WTC11 (cell line): ENCODE measurements around the gene TMEM178B. TPM values are rescaled to one million over a fixed set of nuclear protein-coding genes. Genes with fewer than 3 reads are reported as not detected.
"Not testable (repeated sequence)": the region's sequence is repeated elsewhere in the genome, so short reads cannot be mapped to it uniquely, and the experiment has no call there.

Source experiments
- ATAC-seq: fragments of 200-7000 bp; cut with Tn5 transposase; 2 replicates; pipeline ENCODE4 v1.10.0; 2021; ENCODE audit warnings: mild to moderate bottlenecking, moderate library complexity
- CTCF ChIA-PET: fragments of 300-600 bp; sonication (Branson Sonifier 250); formaldehyde crosslinking; loops from one replicate; lab custom pipeline; 2021; ENCODE audit warnings: antibody characterized with exemption; lab: Charles Lee
- POLR2A ChIA-PET: fragments of 350-600 bp; sonication (Branson Sonifier 250); formaldehyde crosslinking; loops from one replicate; lab custom pipeline; 2021; ENCODE audit warnings: antibody characterized with exemption; lab: Charles Lee
- DNase-seq: peaks from one replicate; pipeline ENCODE4 v3.0.0; 2021; ENCODE audit warnings: low spot score
- H3K27ac Mint-ChIP-seq: 2 replicates; pipeline ENCODE4 v1.8.0; 2021; ENCODE audit warnings: mixed read lengths
- H3K27me3 Mint-ChIP-seq: 2 replicates; pipeline ENCODE4 v1.8.0; 2021; ENCODE audit warnings: low read depth, mild to moderate bottlenecking, moderate library complexity, mixed read lengths
- H3K36me3 Mint-ChIP-seq: 2 replicates; pipeline ENCODE4 v1.8.0; 2021; ENCODE audit warnings: mixed read lengths
- H3K4me1 Mint-ChIP-seq: 2 replicates; pipeline ENCODE4 v1.8.0; 2022; ENCODE audit warnings: mixed read lengths
- H3K4me3 Mint-ChIP-seq: 2 replicates; pipeline ENCODE4 v1.8.0; 2021; ENCODE audit warnings: mild to moderate bottlenecking, moderate library complexity, mixed read lengths
- H3K9me3 Mint-ChIP-seq: 2 replicates; pipeline ENCODE4 v1.8.0; 2021; ENCODE audit warnings: mixed read lengths
- ATF3 ChIP-seq: sonication (generic); formaldehyde crosslinking; conservative IDR thresholded peaks from 2 replicates; pipeline ENCODE4 v1.8.1; 2022; ENCODE audit warnings: mild to moderate bottlenecking, missing genetic modification reagents
- CTCF ChIP-seq: fragments of 200-600 bp; IDR thresholded peaks from 2 replicates; pipeline ENCODE4 v1.8.0; 2022; ENCODE audit warnings: antibody characterized with exemption
- E2F4 ChIP-seq: sonication (generic); formaldehyde crosslinking; IDR thresholded peaks from 2 replicates; pipeline ENCODE4 v1.8.1; 2022; ENCODE audit warnings: low read depth, mild to moderate bottlenecking, moderate library complexity, missing genetic modification reagents, borderline replicate concordance
- ELF4 ChIP-seq: sonication (generic); formaldehyde crosslinking; IDR thresholded peaks from 2 replicates; pipeline ENCODE4 v1.8.1; 2022; ENCODE audit warnings: low read depth, mild to moderate bottlenecking, moderate library complexity, missing genetic modification reagents
- ERG ChIP-seq: fragments of 250-450 bp; sonication (Bioruptor Pico); IDR thresholded peaks from 2 replicates; pipeline ENCODE4 v1.8.0; 2021; ENCODE audit warnings: mild to moderate bottlenecking
- ESRRA ChIP-seq: sonication (generic); formaldehyde crosslinking; IDR thresholded peaks from 2 replicates; pipeline ENCODE4 v1.8.1; 2022; ENCODE audit warnings: mild to moderate bottlenecking, missing genetic modification reagents, borderline replicate concordance
- IRF2 ChIP-seq: sonication (generic); formaldehyde crosslinking; IDR thresholded peaks from 2 replicates; pipeline ENCODE4 v1.8.0; 2022; ENCODE audit warnings: low read depth, missing genetic modification reagents, borderline replicate concordance
- JUN ChIP-seq: sonication (generic); formaldehyde crosslinking; IDR thresholded peaks from 2 replicates; pipeline ENCODE4 v1.8.0; 2023; ENCODE audit warnings: mild to moderate bottlenecking, missing genetic modification reagents
- RELA ChIP-seq: sonication (generic); formaldehyde crosslinking; IDR thresholded peaks from 2 replicates; pipeline ENCODE4 v1.8.1; 2022; ENCODE audit warnings: missing genetic modification reagents, mild to moderate bottlenecking, borderline replicate concordance
- STAT6 ChIP-seq: sonication (generic); formaldehyde crosslinking; conservative IDR thresholded peaks from 2 replicates; pipeline ENCODE4 v1.8.1; 2023; ENCODE audit warnings: mild to moderate bottlenecking, low read depth, missing genetic modification reagents, moderate library complexity
- TEAD1 ChIP-seq: sonication (generic); formaldehyde crosslinking; IDR thresholded peaks from 2 replicates; pipeline ENCODE4 v1.8.0; 2022; ENCODE audit warnings: mild to moderate bottlenecking, missing genetic modification reagents
- ZBTB21 ChIP-seq: sonication (generic); formaldehyde crosslinking; IDR thresholded peaks from 2 replicates; pipeline ENCODE4 v1.8.1; 2023; ENCODE audit warnings: mild to moderate bottlenecking, missing genetic modification reagents, borderline replicate concordance
- ZNF121 ChIP-seq: sonication (generic); formaldehyde crosslinking; IDR thresholded peaks from 2 replicates; pipeline ENCODE4 v1.8.0; 2023; ENCODE audit warnings: missing genetic modification reagents
- total RNA-seq: library from RNA; stranded (reverse); gene quantifications from 3 replicates; pipeline ENCODE4 v1.2.3, GENCODE V29; 2021

The TMEM178B gene
- total RNA-seq, 1 experiment from 2014 or later = 20.4 TPM

- no peak overlapping the region for H3K27ac Mint-ChIP-seq
- DNase-seq = no peak
- H3K4me3 Mint-ChIP-seq = no peak overlapping the region
- CTCF ChIA-PET = no interaction called here
- no peak for ATAC-seq
- POLR2A ChIA-PET = no interaction called here
- H3K36me3 Mint-ChIP-seq = peaks cover 14% of the 10 kb centered on the region
- H3K4me1 Mint-ChIP-seq = peaks cover 7% of the 10 kb centered on the region
- peaks cover 17% of the 10 kb centered on the region for H3K9me3 Mint-ChIP-seq
- H3K27me3 Mint-ChIP-seq = no peaks in the 10 kb centered on the region
- no peak for TF ChIP-seq JUN (CRISPR knock-in tag)
Observed at GRCh38 chr7:141166926-141167325, 93.1 kb downstream of the TMEM178B start.

GRCh38 chr7:141167381-141167964, 93.6 kb downstream of the TMEM178B start:
- peaks cover 10% of the 10 kb centered on the region for H3K36me3 Mint-ChIP-seq
- no peak for DNase-seq
- POLR2A ChIA-PET = no interaction called here
- H3K4me3 Mint-ChIP-seq = no peak overlapping the region
- H3K4me1 Mint-ChIP-seq = peaks cover 7% of the 10 kb centered on the region
- H3K27me3 Mint-ChIP-seq = no peaks in the 10 kb centered on the region
- peaks cover 14% of the 10 kb centered on the region for H3K9me3 Mint-ChIP-seq
- ATAC-seq = peak; percentile 80
- CTCF ChIA-PET = no interaction called here
- TF ChIP-seq ZNF121 (CRISPR knock-in tag) = 0 out of 2 replicates have a peak, but pooled peaks have one; percentile 46
- no peak for TF ChIP-seq TEAD1 (CRISPR knock-in tag)
- TF ChIP-seq, all 79 proteins: peak for 1
- no peak overlapping the region for H3K27ac Mint-ChIP-seq

GRCh38 chr7:141169157-141169556, 95.3 kb downstream of the TMEM178B start:
- H3K36me3 Mint-ChIP-seq, ATAC-seq, DNase-seq, POLR2A ChIA-PET, CTCF ChIA-PET, H3K4me1 Mint-ChIP-seq, H3K4me3 Mint-ChIP-seq, H3K27me3 Mint-ChIP-seq, H3K27ac Mint-ChIP-seq, H3K9me3 Mint-ChIP-seq: not testable (repeated sequence)

- not testable (repeated sequence) for ATAC-seq
Observed at GRCh38 chr7:141175728-141176127, 101.9 kb downstream of the TMEM178B start.

GRCh38 chr7:141177120-141177519, 103.3 kb downstream of the TMEM178B start:
- H3K27me3 Mint-ChIP-seq, POLR2A ChIA-PET, H3K4me3 Mint-ChIP-seq, H3K4me1 Mint-ChIP-seq, H3K9me3 Mint-ChIP-seq, CTCF ChIA-PET, H3K27ac Mint-ChIP-seq, DNase-seq, H3K36me3 Mint-ChIP-seq, ATAC-seq: not testable (repeated sequence)

More at GRCh38 chr7:141175728-141176127, 101.9 kb downstream of the TMEM178B start:
- H3K4me3 Mint-ChIP-seq, H3K27me3 Mint-ChIP-seq, DNase-seq, H3K9me3 Mint-ChIP-seq, POLR2A ChIA-PET, H3K36me3 Mint-ChIP-seq, H3K27ac Mint-ChIP-seq, H3K4me1 Mint-ChIP-seq, CTCF ChIA-PET: not testable (repeated sequence)

- no peak for DNase-seq
- Mint-ChIP-seq H3K36me3 (no peaks in the 10 kb centered on the region), H3K4me1 (0 out of 2 replicates have a peak, but pooled peaks cover 3% of the 10 kb centered on the region), H3K9me3 (peaks cover 3% of the 10 kb centered on the region), H3K27ac (no peak overlapping the region), H3K27me3 (no peaks in the 10 kb centered on the region), H3K4me3 (no peak overlapping the region)
- POLR2A ChIA-PET = no interaction called here
- CTCF ChIA-PET = interaction anchor here (1.1 kb wide), 1 partner anchor 10 kb away, joined by 3 read pairs; no protein-coding TSS in a partner anchor
- ATAC-seq = no peak
- TF ChIP-seq E2F4 (CRISPR knock-in tag) (no peak), JUN (CRISPR knock-in tag) (no peak), ESRRA (CRISPR knock-in tag) (no peak), CTCF (no peak), STAT6 (CRISPR knock-in tag) (no peak), ELF4 (CRISPR knock-in tag) (no peak), RELA (CRISPR knock-in tag) (no peak), ATF3 (no peak), ERG (CRISPR knock-in tag) (no peak), ZNF121 (CRISPR knock-in tag) (no peak), IRF2 (no peak), ZBTB21 (CRISPR knock-in tag) (no peak)
Observed at GRCh38 chr7:141178486-141179135, 104.7 kb downstream of the TMEM178B start.
